Astrocyte of the spinal cord (primary cell): ENCODE results near the gene HOXB3.
"Not testable (repeated sequence)": the region's sequence is repeated elsewhere in the genome, so short reads cannot be mapped to it uniquely, and the experiment has no call there.

Experiments
- DNase-seq: peaks from one replicate; pipeline ENCODE4 v3.0.0; 2011; ENCODE audit warnings: low read depth, low spot score
- H3K4me3 ChIP-seq: 2 replicates; pipeline ENCODE4 v1.5.1; 2011; ENCODE audit warnings: low read depth, mild to moderate bottlenecking, low read length, moderate library complexity
- CTCF ChIP-seq: IDR thresholded peaks from 2 replicates; pipeline ENCODE4 v1.5.1; 2012; ENCODE audit warnings: low read depth, mild to moderate bottlenecking, low read length, inconsistent platforms
- in situ Hi-C: cut with HindIII; loops from 2 replicates; pipeline ENCODE4 v1.10.0; 2017; ENCODE audit warnings: low sequenced_read_pairs

Gene HOXB3

GRCh38 chr17:48513097-48513496 lies 76.9 kb downstream of the HOXB3 start:
- H3K4me3 ChIP-seq: no peak overlapping the region
- in situ Hi-C loops: no loop called here
- TF ChIP-seq CTCF: no peak
- DNase-seq: no peak

- in situ Hi-C loops: no loop called here
- no peak for TF ChIP-seq CTCF
- peak; percentile 53 for DNase-seq
Measured at GRCh38 chr17:48510761-48511604, 79.1 kb downstream of the HOXB3 start.

GRCh38 chr17:48510381-48510760 lies 79.7 kb downstream of the HOXB3 start:
- in situ Hi-C loops: no loop called here
- DNase-seq: no peak
- no peak for TF ChIP-seq CTCF
- H3K4me3 ChIP-seq: no peak overlapping the region

More at GRCh38 chr17:48510761-48511604, 79.1 kb downstream of the HOXB3 start:
- no peak overlapping the region for H3K4me3 ChIP-seq

- DNase-seq, H3K4me3 ChIP-seq, in situ Hi-C loops: not testable (repeated sequence)
Measured at GRCh38 chr17:48509708-48510107, 80.3 kb downstream of the HOXB3 start.

GRCh38 chr17:48506246-48506645 lies 83.8 kb downstream of the HOXB3 start:
- no peak overlapping the region for H3K4me3 ChIP-seq
- no peak for DNase-seq
- in situ Hi-C loops: no loop called here
- TF ChIP-seq CTCF: peak; percentile 15

- H3K4me3 ChIP-seq: no peak overlapping the region
- peak; percentile 84 for DNase-seq
- in situ Hi-C loops: no loop called here
- no peak for TF ChIP-seq CTCF
Measured at GRCh38 chr17:48505788-48506187, 84.3 kb downstream of the HOXB3 start.

GRCh38 chr17:48504953-48505352 lies 85.1 kb downstream of the HOXB3 start:
- in situ Hi-C loops: no loop called here
- no peak for TF ChIP-seq CTCF
- no peak overlapping the region for H3K4me3 ChIP-seq
- no peak for DNase-seq
